ENCODE results near the gene UBR4. TPM values are rescaled to one million over a fixed set of nuclear protein-coding genes. Genes with fewer than 3 reads are reported as not detected.
A peak's percentile ranks its signal among the peaks of the same experiment; 100 is the strongest.

Gene UBR4
- total and polyA plus RNA-seq, 2 experiments from 2014 or later: 140 to 175 TPM

GRCh38 chr1:19120070-19120469 lies 90.0 kb downstream of the UBR4 start:
- Histone ChIP-seq H3K4me1 (ENCODE audit: insufficient read depth) (no peaks in the 10 kb centered on the region), H3K79me2 (no peaks in the 10 kb centered on the region), H3K27me3 (no peaks in the 10 kb centered on the region), H3K9me3 (ENCODE audit: low read depth) (no peaks in the 10 kb centered on the region), H3K4me3 (no peak overlapping the region), H3K36me3 (replicated peaks; ENCODE audit: insufficient read depth, low read depth) (peaks cover 14% of the 10 kb centered on the region), H2AFZ (no peak overlapping the region), H3K9me2 (replicated peaks; ENCODE audit: insufficient read depth) (no peaks in the 10 kb centered on the region), H3K27ac (no peak overlapping the region), H3K4me2 (no peak overlapping the region), H4K20me1 (ENCODE audit: insufficient read depth, poor library complexity, severe bottlenecking) (no peaks in the 10 kb centered on the region)
- WGBS (ENCODE audit: low lambda C conversion rate, missing lambda C conversion rate): 98% methylated on average over 7 of the region's 7 CpGs
- DNase-seq (ENCODE audit: low spot score): no peak
- TF ChIP-seq CTCF (IDR thresholded peaks at IDR 0.05; ENCODE audit: poor library complexity): no peak
- TF ChIP-seq EZH2 (IDR thresholded peaks at IDR 0.05; ENCODE audit: borderline replicate concordance): no peak
- no peak for TF ChIP-seq EZH2phosphoT487 (IDR thresholded peaks at IDR 0.05; ENCODE audit: low read depth, severe bottlenecking, unreplicated experiment)

GRCh38 chr1:19115082-19115808 lies 94.8 kb downstream of the UBR4 start:
- Histone ChIP-seq H3K9me2 (replicated peaks; ENCODE audit: insufficient read depth) (no peaks in the 10 kb centered on the region), H3K4me3 (no peak overlapping the region), H3K4me2 (no peak overlapping the region), H3K4me1 (ENCODE audit: insufficient read depth) (no peaks in the 10 kb centered on the region), H4K20me1 (ENCODE audit: insufficient read depth, poor library complexity, severe bottlenecking) (no peaks in the 10 kb centered on the region), H3K36me3 (replicated peaks; ENCODE audit: insufficient read depth, low read depth) (peaks cover 12% of the 10 kb centered on the region), H2AFZ (no peak overlapping the region), H3K9me3 (ENCODE audit: low read depth) (no peaks in the 10 kb centered on the region), H3K79me2 (no peaks in the 10 kb centered on the region), H3K27ac (no peak overlapping the region), H3K27me3 (no peaks in the 10 kb centered on the region)
- DNase-seq (ENCODE audit: low spot score): no peak
- TF ChIP-seq CTCF (IDR thresholded peaks at IDR 0.05; ENCODE audit: poor library complexity) (no peak), EZH2 (IDR thresholded peaks at IDR 0.05; ENCODE audit: borderline replicate concordance) (no peak), EZH2phosphoT487 (IDR thresholded peaks at IDR 0.05; ENCODE audit: low read depth, severe bottlenecking, unreplicated experiment) (no peak)
- 95% methylated on average over 6 of the region's 6 CpGs for WGBS (ENCODE audit: low lambda C conversion rate, missing lambda C conversion rate)

- H3K4me1 ChIP-seq (ENCODE audit: insufficient read depth): no peaks in the 10 kb centered on the region
- no peak overlapping the region for H3K4me2 ChIP-seq
- peaks cover 3% of the 10 kb centered on the region for H4K20me1 ChIP-seq (ENCODE audit: insufficient read depth, poor library complexity, severe bottlenecking)
- no peaks in the 10 kb centered on the region for H3K9me3 ChIP-seq (ENCODE audit: low read depth)
- peak; percentile 59 for DNase-seq (ENCODE audit: low spot score)
- H3K4me3 ChIP-seq: no peak overlapping the region
- TF ChIP-seq CTCF (IDR thresholded peaks at IDR 0.05; ENCODE audit: poor library complexity) (peak; percentile 54), EZH2 (IDR thresholded peaks at IDR 0.05; ENCODE audit: borderline replicate concordance) (no peak)
- H2AFZ ChIP-seq: no peak overlapping the region
- H3K9me2 ChIP-seq (replicated peaks; ENCODE audit: insufficient read depth): no peaks in the 10 kb centered on the region
- no peaks in the 10 kb centered on the region for H3K79me2 ChIP-seq
- H3K27me3 ChIP-seq: no peaks in the 10 kb centered on the region
- peaks cover 6% of the 10 kb centered on the region for H3K36me3 ChIP-seq (replicated peaks; ENCODE audit: insufficient read depth, low read depth)
- 81% methylated on average over 4 of the region's 4 CpGs for WGBS (ENCODE audit: low lambda C conversion rate, missing lambda C conversion rate)
- no peak overlapping the region for H3K27ac ChIP-seq
These were observed 96.4 kb downstream of the UBR4 start for GRCh38 chr1:19113697-19114092.
